Gastroesophageal sphincter (tissue), 3 donors: Measurements from ENCODE around the gene OLR1.

Experiments
- CTCF ChIP-seq, 4 experiments: fragments of 200-600 bp in 2 of 4; fragments of 450-650 bp in 2 of 4; sonication (generic) in 1 of 4; IDR thresholded peaks; one replicate each; pipeline ENCODE4 v1.5.1; 2017 to 2019; ENCODE audit warnings: antibody characterized with exemption in 4 of 4, mild to moderate bottlenecking in 2 of 4, moderate library complexity in 2 of 4
- EP300 ChIP-seq: sonication (generic); formaldehyde crosslinking; IDR thresholded peaks from one replicate; pipeline ENCODE4 v1.6.1; 2017; ENCODE audit warnings: antibody characterized with exemption, mild to moderate bottlenecking
- POLR2A ChIP-seq, 2 donors: fragments of 450-650 bp; IDR thresholded peaks; one replicate each; pipeline ENCODE4 v1.6.1; 2017; ENCODE audit warnings: antibody characterized with exemption in 2 of 2, mild to moderate bottlenecking in 2 of 2, moderate library complexity in 1 of 2
- POLR2AphosphoS5 ChIP-seq: sonication (generic); formaldehyde crosslinking; IDR thresholded peaks from one replicate; pipeline ENCODE4 v1.6.1; 2017; ENCODE audit warnings: antibody characterized with exemption

- TF ChIP-seq CTCF (IDR thresholded peaks at IDR 0.05) (no peak), POLR2A (IDR thresholded peaks at IDR 0.05) (no peak), EP300 (no peak), POLR2AphosphoS5 (no peak)
Measured at GRCh38 chr12:10207136-10207535, 35.2 kb upstream of the OLR1 start.
